ENCODE measurements around the gene SETBP1.

- no peak for TF ChIP-seq CTCF (IDR thresholded peaks at IDR 0.05; ENCODE audit: low read length)
- no peak for TF ChIP-seq EZH2 (IDR thresholded peaks at IDR 0.05; ENCODE audit: borderline replicate concordance, low read length)
Measured at GRCh38 chr18:44943311-44943881, 262.7 kb downstream of the SETBP1 start.
